ENCODE results near the gene PEAK1.

The PEAK1 gene

GRCh38 chr15:77115179-77115578 is 304.7 kb downstream of the PEAK1 start:
- no peak for ATAC-seq
- TF ChIP-seq ZFP3 (CRISPR knock-in tag; IDR thresholded peaks at IDR 0.05) (no peak), POU6F1 (CRISPR knock-in tag; IDR thresholded peaks at IDR 0.05; ENCODE audit: borderline replicate concordance, low read depth) (no peak), CREB5 (CRISPR knock-in tag; IDR thresholded peaks at IDR 0.05; ENCODE audit: low read depth) (no peak), ESRRG (CRISPR knock-in tag; IDR thresholded peaks at IDR 0.05) (no peak), TCF4 (CRISPR knock-in tag; IDR thresholded peaks at IDR 0.05; ENCODE audit: borderline replicate concordance) (no peak), ZC3H10 (CRISPR knock-in tag; IDR thresholded peaks at IDR 0.05) (no peak)

GRCh38 chr15:77112838-77113504 is 306.9 kb downstream of the PEAK1 start:
- TF ChIP-seq ZFP30 (CRISPR knock-in tag; IDR thresholded peaks at IDR 0.05) (no peak), CSRNP3 (CRISPR knock-in tag; IDR thresholded peaks at IDR 0.05) (no peak), TSHZ2 (CRISPR knock-in tag; IDR thresholded peaks at IDR 0.05) (no peak), PPARA (CRISPR knock-in tag; IDR thresholded peaks at IDR 0.05; ENCODE audit: borderline replicate concordance) (no peak), ZNF70 (CRISPR knock-in tag; IDR thresholded peaks at IDR 0.05) (no peak), ZNF8 (CRISPR knock-in tag; IDR thresholded peaks at IDR 0.05) (no peak), CREB5 (CRISPR knock-in tag; IDR thresholded peaks at IDR 0.05; ENCODE audit: low read depth) (no peak), OSR1 (CRISPR knock-in tag; IDR thresholded peaks at IDR 0.05) (no peak), ZNF565 (CRISPR knock-in tag; conservative IDR thresholded peaks at IDR 0.05; ENCODE audit: low read depth) (no peak), ZFP3 (CRISPR knock-in tag; IDR thresholded peaks at IDR 0.05) (no peak)
- ATAC-seq: no peak

- no peak for ATAC-seq
- no peak for TF ChIP-seq PATZ1 (CRISPR knock-in tag; IDR thresholded peaks at IDR 0.05; ENCODE audit: borderline replicate concordance)
- TF ChIP-seq POU6F1 (CRISPR knock-in tag; IDR thresholded peaks at IDR 0.05; ENCODE audit: borderline replicate concordance, low read depth): no peak
- TF ChIP-seq CSRNP3 (CRISPR knock-in tag; IDR thresholded peaks at IDR 0.05): no peak
- no peak for TF ChIP-seq ZNF8 (CRISPR knock-in tag; IDR thresholded peaks at IDR 0.05)
- no peak for TF ChIP-seq ISL1 (CRISPR knock-in tag; IDR thresholded peaks at IDR 0.05)
- no peak for TF ChIP-seq ARNTL (CRISPR knock-in tag; IDR thresholded peaks at IDR 0.05; ENCODE audit: borderline replicate concordance, low read depth)
- TF ChIP-seq ZNF70 (CRISPR knock-in tag; IDR thresholded peaks at IDR 0.05): no peak
- TF ChIP-seq BACH2 (CRISPR knock-in tag; IDR thresholded peaks at IDR 0.05; ENCODE audit: borderline replicate concordance): no peak
- no peak for TF ChIP-seq RARB (CRISPR knock-in tag; IDR thresholded peaks at IDR 0.05)
These were observed 308.1 kb downstream of the PEAK1 start for GRCh38 chr15:77111789-77112188.

Measured in SK-N-SH treated with all-trans-retinoic acid at 6 μM for 48 hours (cell line).